GM23338 (cell line): ENCODE results near the gene CLSTN2.

ENCODE experiments used
- EZH2 ChIP-seq: fragments of 200-600 bp; sonication (generic); IDR thresholded peaks from one replicate; pipeline ENCODE4 v1.8.0; 2017; ENCODE audit warnings: antibody characterized with exemption, mild to moderate bottlenecking, low read depth; ENCODE audit not compliant: unreplicated experiment
- EZH2phosphoT487 ChIP-seq: fragments of 200-600 bp; sonication (generic); IDR thresholded peaks from one replicate; pipeline ENCODE4 v1.8.1; 2018; ENCODE audit warnings: antibody characterized with exemption; ENCODE audit not compliant: unreplicated experiment
- JUNB ChIP-seq: IDR thresholded peaks from one replicate; pipeline ENCODE4 v1.6.1; 2016; ENCODE audit warnings: antibody characterized with exemption; ENCODE audit not compliant: unreplicated experiment
- POLR2AphosphoS5 ChIP-seq: IDR thresholded peaks from 2 replicates; pipeline ENCODE4 v1.6.1; 2016; ENCODE audit warnings: antibody characterized with exemption, low read depth
- ZNF331 ChIP-seq: fragments of 250-450 bp; sonication (Bioruptor Pico); IDR thresholded peaks from 2 replicates; pipeline ENCODE4 v1.5.0; 2020; ENCODE audit warnings: low read depth, mild to moderate bottlenecking, moderate library complexity
- TF ChIP-seq, protein P1 (sequence below), 2 experiments: fragments of 200-600 bp in 1 of 2; sonication (generic) in 1 of 2; conservative IDR thresholded peaks; 2 replicates each; pipeline versions ENCODE4 v1.5.1 to v1.6.1; 2016 to 2017; ENCODE audit warnings: antibody characterized with exemption in 2 of 2, low read depth in 2 of 2, mild to moderate bottlenecking in 2 of 2, moderate library complexity in 1 of 2
- TF ChIP-seq, protein P2 (sequence below): IDR thresholded peaks from one replicate; pipeline ENCODE4 v1.6.1; 2018; ENCODE audit warnings: antibody characterized with exemption; ENCODE audit not compliant: unreplicated experiment
- TF ChIP-seq, protein P3 (sequence below): fragments of 250-450 bp; sonication (Bioruptor Pico); IDR thresholded peaks from 2 replicates; pipeline ENCODE4 v1.5.0; 2020; ENCODE audit warnings: mild to moderate bottlenecking, moderate library complexity

DNA sequence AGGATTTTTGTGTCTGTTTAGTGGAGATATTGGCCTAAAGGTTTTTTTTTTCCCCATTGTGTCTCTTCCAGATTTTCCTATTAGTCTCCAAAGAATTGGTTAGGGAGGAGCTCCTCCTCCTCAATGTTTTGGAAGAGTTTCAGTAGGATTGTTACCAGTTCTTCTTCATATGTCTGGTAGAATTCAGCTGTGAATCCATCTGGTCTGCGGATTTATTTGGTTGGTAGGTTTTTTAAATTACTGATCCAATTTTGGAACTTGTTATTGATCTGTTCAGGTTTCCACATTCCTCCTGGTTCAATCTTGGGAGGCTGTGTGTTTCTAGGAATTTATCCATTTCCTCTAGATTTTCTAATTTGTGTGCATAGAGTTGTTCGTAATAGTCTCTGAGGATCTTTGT lies 222.2 kb downstream of the CLSTN2 start:
- TF ChIP-seq, protein P1, sequence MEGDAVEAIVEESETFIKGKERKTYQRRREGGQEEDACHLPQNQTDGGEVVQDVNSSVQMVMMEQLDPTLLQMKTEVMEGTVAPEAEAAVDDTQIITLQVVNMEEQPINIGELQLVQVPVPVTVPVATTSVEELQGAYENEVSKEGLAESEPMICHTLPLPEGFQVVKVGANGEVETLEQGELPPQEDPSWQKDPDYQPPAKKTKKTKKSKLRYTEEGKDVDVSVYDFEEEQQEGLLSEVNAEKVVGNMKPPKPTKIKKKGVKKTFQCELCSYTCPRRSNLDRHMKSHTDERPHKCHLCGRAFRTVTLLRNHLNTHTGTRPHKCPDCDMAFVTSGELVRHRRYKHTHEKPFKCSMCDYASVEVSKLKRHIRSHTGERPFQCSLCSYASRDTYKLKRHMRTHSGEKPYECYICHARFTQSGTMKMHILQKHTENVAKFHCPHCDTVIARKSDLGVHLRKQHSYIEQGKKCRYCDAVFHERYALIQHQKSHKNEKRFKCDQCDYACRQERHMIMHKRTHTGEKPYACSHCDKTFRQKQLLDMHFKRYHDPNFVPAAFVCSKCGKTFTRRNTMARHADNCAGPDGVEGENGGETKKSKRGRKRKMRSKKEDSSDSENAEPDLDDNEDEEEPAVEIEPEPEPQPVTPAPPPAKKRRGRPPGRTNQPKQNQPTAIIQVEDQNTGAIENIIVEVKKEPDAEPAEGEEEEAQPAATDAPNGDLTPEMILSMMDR (conservative IDR thresholded peaks at IDR 0.05; ENCODE audit: low read depth in 2 of 2) = no peak
- TF ChIP-seq, protein P2, sequence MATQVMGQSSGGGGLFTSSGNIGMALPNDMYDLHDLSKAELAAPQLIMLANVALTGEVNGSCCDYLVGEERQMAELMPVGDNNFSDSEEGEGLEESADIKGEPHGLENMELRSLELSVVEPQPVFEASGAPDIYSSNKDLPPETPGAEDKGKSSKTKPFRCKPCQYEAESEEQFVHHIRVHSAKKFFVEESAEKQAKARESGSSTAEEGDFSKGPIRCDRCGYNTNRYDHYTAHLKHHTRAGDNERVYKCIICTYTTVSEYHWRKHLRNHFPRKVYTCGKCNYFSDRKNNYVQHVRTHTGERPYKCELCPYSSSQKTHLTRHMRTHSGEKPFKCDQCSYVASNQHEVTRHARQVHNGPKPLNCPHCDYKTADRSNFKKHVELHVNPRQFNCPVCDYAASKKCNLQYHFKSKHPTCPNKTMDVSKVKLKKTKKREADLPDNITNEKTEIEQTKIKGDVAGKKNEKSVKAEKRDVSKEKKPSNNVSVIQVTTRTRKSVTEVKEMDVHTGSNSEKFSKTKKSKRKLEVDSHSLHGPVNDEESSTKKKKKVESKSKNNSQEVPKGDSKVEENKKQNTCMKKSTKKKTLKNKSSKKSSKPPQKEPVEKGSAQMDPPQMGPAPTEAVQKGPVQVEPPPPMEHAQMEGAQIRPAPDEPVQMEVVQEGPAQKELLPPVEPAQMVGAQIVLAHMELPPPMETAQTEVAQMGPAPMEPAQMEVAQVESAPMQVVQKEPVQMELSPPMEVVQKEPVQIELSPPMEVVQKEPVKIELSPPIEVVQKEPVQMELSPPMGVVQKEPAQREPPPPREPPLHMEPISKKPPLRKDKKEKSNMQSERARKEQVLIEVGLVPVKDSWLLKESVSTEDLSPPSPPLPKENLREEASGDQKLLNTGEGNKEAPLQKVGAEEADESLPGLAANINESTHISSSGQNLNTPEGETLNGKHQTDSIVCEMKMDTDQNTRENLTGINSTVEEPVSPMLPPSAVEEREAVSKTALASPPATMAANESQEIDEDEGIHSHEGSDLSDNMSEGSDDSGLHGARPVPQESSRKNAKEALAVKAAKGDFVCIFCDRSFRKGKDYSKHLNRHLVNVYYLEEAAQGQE = no peak
- TF ChIP-seq POLR2AphosphoS5 (no peak), EZH2phosphoT487 (no peak), JUNB (no peak), EZH2 (no peak), ZNF331 (CRISPR knock-in tag) (no peak)
- TF ChIP-seq, protein P3, sequence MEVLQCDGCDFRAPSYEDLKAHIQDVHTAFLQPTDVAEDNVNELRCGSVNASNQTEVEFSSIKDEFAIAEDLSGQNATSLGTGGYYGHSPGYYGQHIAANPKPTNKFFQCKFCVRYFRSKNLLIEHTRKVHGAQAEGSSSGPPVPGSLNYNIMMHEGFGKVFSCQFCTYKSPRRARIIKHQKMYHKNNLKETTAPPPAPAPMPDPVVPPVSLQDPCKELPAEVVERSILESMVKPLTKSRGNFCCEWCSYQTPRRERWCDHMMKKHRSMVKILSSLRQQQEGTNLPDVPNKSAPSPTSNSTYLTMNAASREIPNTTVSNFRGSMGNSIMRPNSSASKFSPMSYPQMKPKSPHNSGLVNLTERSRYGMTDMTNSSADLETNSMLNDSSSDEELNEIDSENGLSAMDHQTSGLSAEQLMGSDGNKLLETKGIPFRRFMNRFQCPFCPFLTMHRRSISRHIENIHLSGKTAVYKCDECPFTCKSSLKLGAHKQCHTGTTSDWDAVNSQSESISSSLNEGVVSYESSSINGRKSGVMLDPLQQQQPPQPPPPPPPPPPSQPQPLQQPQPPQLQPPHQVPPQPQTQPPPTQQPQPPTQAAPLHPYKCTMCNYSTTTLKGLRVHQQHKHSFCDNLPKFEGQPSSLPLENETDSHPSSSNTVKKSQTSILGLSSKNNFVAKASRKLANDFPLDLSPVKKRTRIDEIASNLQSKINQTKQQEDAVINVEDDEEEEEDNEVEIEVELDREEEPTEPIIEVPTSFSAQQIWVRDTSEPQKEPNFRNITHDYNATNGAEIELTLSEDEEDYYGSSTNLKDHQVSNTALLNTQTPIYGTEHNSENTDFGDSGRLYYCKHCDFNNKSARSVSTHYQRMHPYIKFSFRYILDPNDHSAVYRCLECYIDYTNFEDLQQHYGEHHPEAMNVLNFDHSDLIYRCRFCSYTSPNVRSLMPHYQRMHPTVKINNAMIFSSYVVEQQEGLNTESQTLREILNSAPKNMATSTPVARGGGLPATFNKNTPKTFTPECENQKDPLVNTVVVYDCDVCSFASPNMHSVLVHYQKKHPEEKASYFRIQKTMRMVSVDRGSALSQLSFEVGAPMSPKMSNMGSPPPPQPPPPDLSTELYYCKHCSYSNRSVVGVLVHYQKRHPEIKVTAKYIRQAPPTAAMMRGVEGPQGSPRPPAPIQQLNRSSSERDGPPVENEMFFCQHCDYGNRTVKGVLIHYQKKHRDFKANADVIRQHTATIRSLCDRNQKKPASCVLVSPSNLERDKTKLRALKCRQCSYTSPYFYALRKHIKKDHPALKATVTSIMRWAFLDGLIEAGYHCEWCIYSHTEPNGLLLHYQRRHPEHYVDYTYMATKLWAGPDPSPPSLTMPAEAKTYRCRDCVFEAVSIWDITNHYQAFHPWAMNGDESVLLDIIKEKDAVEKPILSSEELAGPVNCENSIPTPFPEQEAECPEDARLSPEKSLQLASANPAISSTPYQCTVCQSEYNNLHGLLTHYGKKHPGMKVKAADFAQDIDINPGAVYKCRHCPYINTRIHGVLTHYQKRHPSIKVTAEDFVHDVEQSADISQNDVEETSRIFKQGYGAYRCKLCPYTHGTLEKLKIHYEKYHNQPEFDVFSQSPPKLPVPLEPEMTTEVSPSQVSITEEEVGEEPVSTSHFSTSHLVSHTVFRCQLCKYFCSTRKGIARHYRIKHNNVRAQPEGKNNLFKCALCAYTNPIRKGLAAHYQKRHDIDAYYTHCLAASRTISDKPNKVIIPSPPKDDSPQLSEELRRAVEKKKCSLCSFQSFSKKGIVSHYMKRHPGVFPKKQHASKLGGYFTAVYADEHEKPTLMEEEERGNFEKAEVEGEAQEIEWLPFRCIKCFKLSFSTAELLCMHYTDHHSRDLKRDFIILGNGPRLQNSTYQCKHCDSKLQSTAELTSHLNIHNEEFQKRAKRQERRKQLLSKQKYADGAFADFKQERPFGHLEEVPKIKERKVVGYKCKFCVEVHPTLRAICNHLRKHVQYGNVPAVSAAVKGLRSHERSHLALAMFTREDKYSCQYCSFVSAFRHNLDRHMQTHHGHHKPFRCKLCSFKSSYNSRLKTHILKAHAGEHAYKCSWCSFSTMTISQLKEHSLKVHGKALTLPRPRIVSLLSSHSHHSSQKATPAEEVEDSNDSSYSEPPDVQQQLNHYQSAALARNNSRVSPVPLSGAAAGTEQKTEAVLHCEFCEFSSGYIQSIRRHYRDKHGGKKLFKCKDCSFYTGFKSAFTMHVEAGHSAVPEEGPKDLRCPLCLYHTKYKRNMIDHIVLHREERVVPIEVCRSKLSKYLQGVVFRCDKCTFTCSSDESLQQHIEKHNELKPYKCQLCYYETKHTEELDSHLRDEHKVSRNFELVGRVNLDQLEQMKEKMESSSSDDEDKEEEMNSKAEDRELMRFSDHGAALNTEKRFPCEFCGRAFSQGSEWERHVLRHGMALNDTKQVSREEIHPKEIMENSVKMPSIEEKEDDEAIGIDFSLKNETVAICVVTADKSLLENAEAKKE = no peak
